ENCODE measurements around the gene AP1G2. TPM values are rescaled to one million over a fixed set of nuclear protein-coding genes. Genes with fewer than 3 reads are reported as not detected.

Gene AP1G2
- total RNA-seq, 1 donor from 2014 or later = 271 TPM

- TF ChIP-seq, protein P1, sequence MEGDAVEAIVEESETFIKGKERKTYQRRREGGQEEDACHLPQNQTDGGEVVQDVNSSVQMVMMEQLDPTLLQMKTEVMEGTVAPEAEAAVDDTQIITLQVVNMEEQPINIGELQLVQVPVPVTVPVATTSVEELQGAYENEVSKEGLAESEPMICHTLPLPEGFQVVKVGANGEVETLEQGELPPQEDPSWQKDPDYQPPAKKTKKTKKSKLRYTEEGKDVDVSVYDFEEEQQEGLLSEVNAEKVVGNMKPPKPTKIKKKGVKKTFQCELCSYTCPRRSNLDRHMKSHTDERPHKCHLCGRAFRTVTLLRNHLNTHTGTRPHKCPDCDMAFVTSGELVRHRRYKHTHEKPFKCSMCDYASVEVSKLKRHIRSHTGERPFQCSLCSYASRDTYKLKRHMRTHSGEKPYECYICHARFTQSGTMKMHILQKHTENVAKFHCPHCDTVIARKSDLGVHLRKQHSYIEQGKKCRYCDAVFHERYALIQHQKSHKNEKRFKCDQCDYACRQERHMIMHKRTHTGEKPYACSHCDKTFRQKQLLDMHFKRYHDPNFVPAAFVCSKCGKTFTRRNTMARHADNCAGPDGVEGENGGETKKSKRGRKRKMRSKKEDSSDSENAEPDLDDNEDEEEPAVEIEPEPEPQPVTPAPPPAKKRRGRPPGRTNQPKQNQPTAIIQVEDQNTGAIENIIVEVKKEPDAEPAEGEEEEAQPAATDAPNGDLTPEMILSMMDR (IDR thresholded peaks at IDR 0.05; ENCODE audit: unreplicated experiment) = no peak
- DNase-seq (ENCODE audit: low spot score in 2 of 2, unreplicated experiment in 2 of 2) = peak in 1 of 2 experiments; percentile 56
- Mint-ChIP-seq H3K4me1 (peaks cover 19% of the 10 kb centered on the region), H3K9me3 (no peaks in the 10 kb centered on the region), H3K27me3 (ENCODE audit: low read depth) (peaks cover 86% of the 10 kb centered on the region), H3K27ac (no peak overlapping the region), H3K4me3 (peak overlapping the region; percentile 57), H3K36me3 (peaks cover 3% of the 10 kb centered on the region)
Observed at GRCh38 chr14:23577004-23577681, 9.6 kb upstream of the AP1G2 start.

DNA sequence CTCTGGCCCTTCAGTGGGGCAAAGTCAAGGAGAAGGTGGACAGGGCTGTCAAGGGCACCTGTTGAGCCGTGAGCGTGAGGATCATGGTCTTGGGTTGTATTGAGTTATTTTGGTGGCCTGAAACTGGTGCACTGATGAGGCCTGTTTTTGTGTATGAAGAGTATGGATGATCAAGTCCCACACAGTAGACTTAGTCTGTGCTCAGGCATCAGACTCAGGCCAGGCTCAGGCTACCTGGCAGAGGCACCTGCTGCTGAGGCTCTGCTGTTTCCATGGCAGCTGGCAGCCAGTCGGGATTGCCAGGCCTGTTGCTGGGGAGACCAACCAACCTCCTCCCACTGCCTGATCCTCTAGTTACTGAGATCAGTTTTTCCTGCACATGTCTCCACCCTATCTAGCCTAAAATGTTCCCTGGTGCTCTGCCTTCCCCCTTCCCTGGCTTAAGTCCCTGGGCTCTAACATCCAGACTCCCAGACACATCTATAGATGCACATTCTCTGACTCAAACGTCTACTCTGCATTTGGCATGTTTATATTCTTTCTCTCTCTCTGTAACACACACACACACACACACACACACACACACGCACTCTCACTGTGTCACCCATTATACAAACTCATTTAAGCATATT, 5.9 kb upstream of the AP1G2 start:
- Mint-ChIP-seq H3K4me3 (no peak overlapping the region), H3K36me3 (peaks cover 3% of the 10 kb centered on the region), H3K9me3 (no peaks in the 10 kb centered on the region), H3K27ac (no peak overlapping the region), H3K27me3 (ENCODE audit: low read depth) (peaks cover 65% of the 10 kb centered on the region), H3K4me1 (peaks cover 28% of the 10 kb centered on the region)
- TF ChIP-seq, protein P1 (IDR thresholded peaks at IDR 0.05; ENCODE audit: unreplicated experiment) = no peak
- no peak for DNase-seq (ENCODE audit: low spot score in 2 of 2, unreplicated experiment in 2 of 2)

DNA sequence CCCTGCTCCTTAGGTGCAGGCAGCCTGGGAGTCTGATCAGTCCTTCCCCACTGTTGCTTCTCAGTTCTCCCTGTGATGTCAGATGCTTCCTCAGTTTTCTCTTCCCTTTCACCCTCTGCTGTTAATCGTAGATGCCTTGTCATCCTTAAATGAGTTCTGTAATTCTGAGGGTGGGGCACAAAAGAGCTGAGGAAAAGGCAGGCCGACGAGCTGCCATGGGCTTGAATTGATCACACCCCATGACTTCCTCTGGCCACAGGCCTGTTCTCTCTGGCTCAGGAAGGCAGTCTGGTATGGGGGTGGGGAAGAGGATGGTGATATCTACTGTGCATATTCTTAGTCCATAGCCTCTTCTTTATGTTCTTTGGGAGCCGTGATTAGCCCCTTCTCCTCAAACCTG, 5.2 kb upstream of the AP1G2 start:
- H3K4me3 Mint-ChIP-seq = no peak overlapping the region
- no peaks in the 10 kb centered on the region for H3K9me3 Mint-ChIP-seq
- peaks cover 58% of the 10 kb centered on the region for H3K27me3 Mint-ChIP-seq (ENCODE audit: low read depth)
- TF ChIP-seq, protein P1 (IDR thresholded peaks at IDR 0.05; ENCODE audit: unreplicated experiment) = no peak
- no peak overlapping the region for H3K27ac Mint-ChIP-seq
- peaks cover 31% of the 10 kb centered on the region for H3K4me1 Mint-ChIP-seq
- H3K36me3 Mint-ChIP-seq = peaks cover 3% of the 10 kb centered on the region
- no peak for DNase-seq (ENCODE audit: low spot score in 2 of 2, unreplicated experiment in 2 of 2)

GRCh38 chr14:23572524-23572828, 4.9 kb upstream of the AP1G2 start:
- Mint-ChIP-seq H3K9me3 (no peaks in the 10 kb centered on the region), H3K27ac (no peak overlapping the region), H3K27me3 (ENCODE audit: low read depth) (peaks cover 55% of the 10 kb centered on the region), H3K36me3 (peaks cover 3% of the 10 kb centered on the region), H3K4me1 (peaks cover 35% of the 10 kb centered on the region), H3K4me3 (no peak overlapping the region)
- no peak for DNase-seq (ENCODE audit: low spot score in 2 of 2, unreplicated experiment in 2 of 2)
- TF ChIP-seq, protein P1 (IDR thresholded peaks at IDR 0.05; ENCODE audit: unreplicated experiment) = no peak

DNA sequence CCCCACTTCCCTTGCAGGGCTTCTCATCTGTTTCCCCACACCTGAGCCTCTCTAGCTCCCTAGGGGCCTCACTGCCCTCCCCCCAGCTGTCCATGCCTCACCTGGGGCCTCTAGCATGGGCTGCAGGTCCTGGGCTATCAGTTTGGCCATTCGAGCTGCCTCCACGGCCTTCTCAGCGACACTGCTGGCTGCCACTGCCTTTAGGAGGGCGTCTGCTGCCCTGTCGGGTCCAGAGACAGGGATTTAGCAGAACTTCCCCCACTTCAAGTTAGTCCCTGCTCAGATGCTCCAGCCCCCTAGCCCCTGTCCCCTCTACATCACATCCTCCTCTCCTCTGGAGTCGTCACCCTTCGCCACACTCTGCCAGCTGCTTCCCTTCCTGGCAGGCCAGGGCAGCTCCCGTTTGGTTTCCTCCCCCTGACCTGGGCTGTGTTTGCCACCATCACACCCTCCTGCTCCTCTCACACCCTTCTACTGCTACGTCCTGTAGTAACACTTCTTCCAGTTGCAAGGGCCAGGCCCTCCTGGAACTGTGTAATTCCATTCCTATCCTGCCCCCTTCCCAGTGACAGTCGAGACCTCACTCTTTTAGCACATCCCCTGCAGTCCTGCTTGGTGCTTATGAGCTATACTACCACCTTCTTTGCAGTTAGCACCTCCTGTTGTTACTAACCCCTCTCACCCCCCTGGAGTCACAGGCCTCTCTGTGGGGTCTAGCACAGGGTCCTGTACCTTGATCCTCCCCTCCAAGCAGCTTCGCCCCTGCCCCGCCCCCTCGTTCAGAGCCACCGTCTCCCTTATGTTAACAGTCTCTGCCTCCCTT, 4.3 kb upstream of the AP1G2 start:
- no peak for DNase-seq (ENCODE audit: low spot score in 2 of 2, unreplicated experiment in 2 of 2)
- no peaks in the 10 kb centered on the region for H3K9me3 Mint-ChIP-seq
- peaks cover 50% of the 10 kb centered on the region for H3K27me3 Mint-ChIP-seq (ENCODE audit: low read depth)
- peaks cover 3% of the 10 kb centered on the region for H3K36me3 Mint-ChIP-seq
- no peak overlapping the region for H3K4me3 Mint-ChIP-seq
- H3K27ac Mint-ChIP-seq = no peak overlapping the region
- peaks cover 37% of the 10 kb centered on the region for H3K4me1 Mint-ChIP-seq
- TF ChIP-seq, protein P1 (IDR thresholded peaks at IDR 0.05; ENCODE audit: unreplicated experiment) = no peak

All from mesothelial cell of epicardium (in vitro differentiated cells).